H1 (cell line): Measurements from ENCODE around the gene TNFAIP2. TPM values are rescaled to one million over a fixed set of nuclear protein-coding genes. Genes with fewer than 3 reads are reported as not detected.

ENCODE experiments used
- CTCF ChIA-PET: fragments of 300-600 bp; sonication (Branson Sonifier 250); formaldehyde crosslinking; loops from one replicate; lab custom pipeline; 2021; ENCODE audit not compliant: partially characterized antibody; lab: Charles Lee
- POLR2A ChIA-PET: fragments of 300-600 bp; sonication (Branson Sonifier 250); formaldehyde crosslinking; loops from one replicate; lab custom pipeline; 2021; ENCODE audit warnings: inconsistent platforms; ENCODE audit not compliant: partially characterized antibody; lab: Charles Lee
- DNase-seq, 2 experiments: peaks; one replicate each; pipeline versions ENCODE4 v3.0.0 to v3.0.0-alpha.2; 2010 to 2022; ENCODE audit warnings: low spot score in 2 of 2, low read depth in 1 of 2, mixed read lengths in 1 of 2
- FAIRE-seq: peaks from 2 replicates; lab custom pipeline; 2011; peaks lifted over from hg19 to GRCh38; lab: Jason Lieb, UNC
- H2AFZ ChIP-seq: 2 replicates; pipeline ENCODE4 v1.8.1; 2012; ENCODE audit warnings: low read length, inconsistent platforms
- H2AK5ac ChIP-seq: 2 replicates; pipeline ENCODE4 v1.6.1; 2013; ENCODE audit warnings: low read depth, low read length
- H2BK120ac ChIP-seq: replicated peaks from 2 replicates; pipeline ENCODE3; 2013; ENCODE audit warnings: low read depth, low read length, inconsistent platforms
- H2BK12ac ChIP-seq: 2 replicates; pipeline ENCODE4 v1.6.1; 2013; ENCODE audit warnings: low read depth, low read length
- H2BK15ac ChIP-seq: 2 replicates; pipeline ENCODE4 v1.6.1; 2013; ENCODE audit warnings: low read length
- H2BK20ac ChIP-seq: 2 replicates; pipeline ENCODE4 v1.6.1; 2013; ENCODE audit warnings: low read length
- H2BK5ac ChIP-seq: 2 replicates; pipeline ENCODE4 v1.6.1; 2013; ENCODE audit warnings: low read depth, low read length
- H3K14ac ChIP-seq: 2 replicates; pipeline ENCODE4 v1.6.1; 2013; ENCODE audit warnings: inconsistent platforms; ENCODE audit not compliant: insufficient read length
- H3K18ac ChIP-seq: 2 replicates; pipeline ENCODE4 v1.6.1; 2013; ENCODE audit warnings: low read length; ENCODE audit errors: extremely low read depth
- H3K23ac ChIP-seq: 2 replicates; pipeline ENCODE4 v1.6.1; 2013; ENCODE audit warnings: inconsistent platforms; ENCODE audit not compliant: insufficient read length
- H3K23me2 ChIP-seq: 2 replicates; pipeline ENCODE4 v1.6.1; 2013; ENCODE audit warnings: low read depth, low read length
- H3K27ac ChIP-seq: 2 replicates; pipeline ENCODE4 v1.6.1; 2011; ENCODE audit warnings: low read depth, low read length, inconsistent platforms
- H3K27me3 ChIP-seq, 4 experiments: replicated peaks in 1 of 4; 1 replicate in 1 of 4; 2 replicates in 3 of 4; pipeline versions ENCODE4 v1.6.1 to v1.8.1; 2011 to 2013; ENCODE audit warnings: low read length in 3 of 4, mild to moderate bottlenecking in 3 of 4, inconsistent platforms in 2 of 4, mixed read lengths in 2 of 4, moderate library complexity in 1 of 4; ENCODE audit not compliant: control insufficient read depth in 3 of 4, insufficient read depth in 3 of 4; ENCODE audit errors: extremely low read depth in 1 of 4
- H3K36me3 ChIP-seq, 4 experiments: 2 replicates each; pipeline versions ENCODE4 v1.6.1 to v1.8.1; 2011 to 2013; ENCODE audit warnings: mild to moderate bottlenecking in 4 of 4, low read length in 3 of 4, moderate library complexity in 2 of 4, control low read depth in 1 of 4, inconsistent platforms in 1 of 4; ENCODE audit not compliant: insufficient read depth in 4 of 4, control insufficient read depth in 2 of 4
- H3K4ac ChIP-seq: replicated peaks from 2 replicates; pipeline ENCODE3; 2013; ENCODE audit warnings: low read length, low read depth, mixed read lengths, inconsistent platforms; ENCODE audit not compliant: insufficient read length
- H3K4me1 ChIP-seq, 4 experiments: replicated peaks in 1 of 4; 1 replicate in 1 of 4; 2 replicates in 3 of 4; pipeline versions ENCODE4 v1.6.1 to v1.8.1; 2011 to 2013; ENCODE audit warnings: low read length in 3 of 4, inconsistent platforms in 2 of 4, mixed read lengths in 1 of 4; ENCODE audit not compliant: insufficient read depth in 4 of 4, control insufficient read depth in 3 of 4
- H3K4me2 ChIP-seq, 2 experiments: 2 replicates each; pipeline versions ENCODE4 v1.6.1 to v1.8.1; 2011 to 2013; ENCODE audit warnings: low read depth in 2 of 2, low read length in 2 of 2, control low read depth in 1 of 2, inconsistent platforms in 1 of 2, mild to moderate bottlenecking in 1 of 2; ENCODE audit not compliant: insufficient read depth in 1 of 2
- H3K4me3 ChIP-seq, 4 experiments: fragments of 200-600, 300-600 bp in 1 of 4; sonication (generic), shearing (Covaris generic), sonication (Bioruptor Twin) in 1 of 4; 2 replicates each; pipeline versions ENCODE4 v1.5.1 to v1.8.1; 2011 to 2016; ENCODE audit warnings: low read length in 4 of 4, low read depth in 3 of 4, control low read depth in 2 of 4, inconsistent platforms in 2 of 4, mild to moderate bottlenecking in 2 of 4, mixed read lengths in 1 of 4, moderate library complexity in 1 of 4; ENCODE audit not compliant: insufficient read depth in 2 of 4; ENCODE audit errors: extremely low read depth in 1 of 4
- H3K56ac ChIP-seq: replicated peaks from 2 replicates; pipeline ENCODE3; 2013; ENCODE audit warnings: low read depth, mild to moderate bottlenecking, mixed read lengths, low read length, inconsistent platforms; ENCODE audit not compliant: insufficient read length
- H3K79me1 ChIP-seq: 2 replicates; pipeline ENCODE4 v1.6.1; 2013; ENCODE audit warnings: low read depth, low read length, control low read depth
- H3K79me2 ChIP-seq, 2 experiments: 2 replicates each; pipeline versions ENCODE4 v1.6.1 to v1.8.1; 2012 to 2013; ENCODE audit warnings: low read length in 2 of 2, mild to moderate bottlenecking in 2 of 2, inconsistent platforms in 1 of 2; ENCODE audit not compliant: insufficient read depth in 2 of 2, control insufficient read depth in 1 of 2
- H3K9ac ChIP-seq, 4 experiments: replicated peaks in 1 of 4; 1 replicate in 1 of 4; 2 replicates in 3 of 4; pipeline versions ENCODE4 v1.6.1 to v1.8.1; 2011 to 2013; ENCODE audit warnings: low read depth in 3 of 4, low read length in 3 of 4, control low read depth in 2 of 4, mild to moderate bottlenecking in 2 of 4, moderate library complexity in 2 of 4, inconsistent platforms in 1 of 4; ENCODE audit errors: extremely low read depth in 1 of 4
- H3K9me3 ChIP-seq, 2 experiments: 2 replicates each; pipeline versions ENCODE4 v1.6.1 to v1.8.1; 2012 to 2013; ENCODE audit warnings: mild to moderate bottlenecking in 2 of 2, moderate library complexity in 2 of 2, control low read depth in 1 of 2, inconsistent platforms in 1 of 2, low read depth in 1 of 2, low read length in 1 of 2, mixed read lengths in 1 of 2; ENCODE audit not compliant: insufficient read depth in 2 of 2
- H4K20me1 ChIP-seq, 2 experiments: replicated peaks in 1 of 2; 2 replicates each; pipeline versions ENCODE3 to v1.8.1; 2011 to 2013; ENCODE audit warnings: inconsistent platforms in 2 of 2, low read length in 2 of 2, mild to moderate bottlenecking in 1 of 2; ENCODE audit not compliant: insufficient read depth in 2 of 2, control insufficient read depth in 1 of 2
- H4K5ac ChIP-seq: 2 replicates; pipeline ENCODE4 v1.6.1; 2013; ENCODE audit warnings: low read length, low read depth, mixed read lengths, inconsistent platforms; ENCODE audit not compliant: insufficient read length
- H4K8ac ChIP-seq: 2 replicates; pipeline ENCODE4 v1.8.0; 2013; ENCODE audit warnings: mild to moderate bottlenecking, moderate library complexity, low read length, inconsistent platforms; ENCODE audit not compliant: insufficient read depth; ENCODE audit errors: extremely low read depth
- H4K91ac ChIP-seq: replicated peaks from 2 replicates; pipeline ENCODE3; 2013; ENCODE audit warnings: low read length, mixed read lengths, inconsistent platforms; ENCODE audit not compliant: insufficient read length
- CBX8 ChIP-seq: fragments of 300-800, 300-1000 bp; sonication (generic); IDR thresholded peaks from 2 replicates; pipeline ENCODE4 v1.7.1; 2016; ENCODE audit warnings: low read depth, low read length, borderline replicate concordance
- CTBP2 ChIP-seq: IDR thresholded peaks from 2 replicates; pipeline ENCODE4 v1.7.0; 2011; ENCODE audit warnings: borderline replicate concordance, mild to moderate bottlenecking, moderate library complexity, mixed read lengths, low read length; ENCODE audit not compliant: insufficient read depth, insufficient read length
- FOSL1 ChIP-seq: IDR thresholded peaks from 2 replicates; pipeline ENCODE4 v1.6.1; 2011; ENCODE audit warnings: mild to moderate bottlenecking, low read depth, low read length, moderate library complexity; ENCODE audit not compliant: insufficient read depth
- GABPA ChIP-seq: IDR thresholded peaks from 2 replicates; pipeline ENCODE4 v1.6.1; 2011; ENCODE audit warnings: mild to moderate bottlenecking, low read length, moderate library complexity, borderline replicate concordance; ENCODE audit not compliant: insufficient read depth
- POLR2A ChIP-seq, 2 experiments: IDR thresholded peaks; 1 replicate in 1 of 2; 2 replicates in 1 of 2; pipeline ENCODE4 v1.6.1; 2011; ENCODE audit warnings: low read depth in 2 of 2, low read length in 2 of 2, mild to moderate bottlenecking in 2 of 2; ENCODE audit errors: control extremely low read depth in 1 of 2
- RAD21 ChIP-seq, 2 experiments: IDR thresholded peaks in 1 of 2; conservative IDR thresholded peaks in 1 of 2; 2 replicates each; pipeline ENCODE4 v1.6.1; 2011; ENCODE audit warnings: low read depth in 2 of 2, low read length in 2 of 2, improper control_type of control experiment in 1 of 2, inconsistent platforms in 1 of 2, mild to moderate bottlenecking in 1 of 2, moderate library complexity in 1 of 2
- SUZ12 ChIP-seq: fragments of 200-600 bp; sonication (generic); IDR thresholded peaks from 2 replicates; pipeline ENCODE4 v1.6.1; 2012; ENCODE audit warnings: mild to moderate bottlenecking, inconsistent platforms, low read length, moderate library complexity, mixed read lengths
- WGBS, 2 experiments: shearing (Covaris generic) in 1 of 2; methylation state at CpG; one replicate each; pipeline versions ENCODE4 v1.1.6 to v1.1.7; 2013 to 2015; ENCODE audit warnings: low lambda C conversion rate in 2 of 2, mixed read lengths in 2 of 2, inconsistent platforms in 1 of 2, low coverage in 1 of 2, missing lambda C conversion rate in 1 of 2; ENCODE audit not compliant: insufficient replicate concordance in 2 of 2, insufficient coverage in 1 of 2, insufficient read length in 1 of 2; ENCODE audit errors: extremely low coverage in 1 of 2, missing lambda C conversion rate in 1 of 2; 5-methylcytosine and 5-hydroxymethylcytosine counted together
- polyA plus RNA-seq, 7 experiments: library from polyadenylated mRNA; depleted of rRNA in 3 of 7; stranded (reverse) in 5 of 7; unstranded in 2 of 7; fragments of >200 nt in 5 of 7; fragments of 200-250 nt in 2 of 7; gene quantifications; 1 replicate in 5 of 7; 2 replicates in 1 of 7; 4 replicates in 1 of 7; pipeline versions ENCODE4 v1.2.1 to v1.2.3, GENCODE V29; 2011 to 2013; ENCODE audit warnings: missing spikeins in 2 of 7, mixed read lengths in 2 of 7
- total RNA-seq: library from RNA; stranded (reverse); fragmentation: NEBNext Ultra II Directional; extraction: Animal tissue kit (Norgen Biotek cat#: 25700); gene quantifications from 2 replicates; pipeline ENCODE4 v1.2.1, GENCODE V29; 2021
- TF ChIP-seq, protein P1 (sequence below): IDR thresholded peaks from 2 replicates; pipeline ENCODE4 v1.6.1; 2012; ENCODE audit warnings: low read length, inconsistent platforms

Gene TNFAIP2
- total and polyA plus RNA-seq, 2 of the 8 experiments (the other 6 are each of a cell fraction or from before 2014, with no cell fraction given): 28.3 to 34.5 TPM

GRCh38 chr14:103133210-103134140, 10.2 kb downstream of the TNFAIP2 start:
- Histone ChIP-seq H3K14ac (no peak overlapping the region), H4K91ac (no peak overlapping the region), H3K27me3 (peaks cover 0 to 7% (median 4%) of the 10 kb centered on the region in 4 experiments; a peak in 4 of 7 replicates), H3K79me2 (no peaks in the 10 kb centered on the region), H3K23ac (no peak overlapping the region), H2BK120ac (no peak overlapping the region), H3K4me3 (no peak overlapping the region), H2AFZ (no peak overlapping the region), H3K23me2 (peaks cover 5% of the 10 kb centered on the region; the same call in 1 of the 2 replicates), H2BK5ac (peak overlapping the region; percentile 55; the same call in 1 of the 2 replicates), H3K4me1 (peaks cover 0 to 11% (median 6%) of the 10 kb centered on the region in 4 experiments; a peak in 5 of 7 replicates), H3K56ac (no peak overlapping the region), H2BK12ac (no peak overlapping the region), H2AK5ac (peak overlapping the region; percentile 54; the same call in 1 of the 2 replicates), H3K79me1 (no peaks in the 10 kb centered on the region), H3K36me3 (peaks cover 3 to 14% (median 7%) of the 10 kb centered on the region in 4 experiments; a peak in 6 of 8 replicates), H2BK20ac (no peak overlapping the region), H3K9ac (no peak overlapping the region), H3K4me2 (no peak overlapping the region), H3K18ac (no peak overlapping the region), H3K27ac (no peak overlapping the region), H4K8ac (no peak overlapping the region), H3K9me3 (no peaks in the 10 kb centered on the region), H2BK15ac (no peak overlapping the region), H3K4ac (no peak overlapping the region), H4K20me1 (peaks cover 0 to 6% of the 10 kb centered on the region in 2 experiments), H4K5ac (no peak overlapping the region)
- FAIRE-seq (no peak), DNase-seq (no peak)
- WGBS, 2 experiments: 94% methylated on average over 25 of the region's 25 CpGs; no CpG with 5 or more reads in 1 of the 2 experiments
- ChIA-PET POLR2A (interaction anchor here (1.1 kb wide), 1 partner anchor 28 kb away, joined by 3 read pairs; no protein-coding TSS in a partner anchor), CTCF (interaction anchor here (0.7 to 10.5 kb wide), 8 partner anchors 9 to 159 kb away, joined by 3 to 147 read pairs (median 4); partner anchors contain the start of gene TNFAIP2)
- no peak for TF ChIP-seq GABPA
- no peak for TF ChIP-seq POLR2A (IDR thresholded peaks at IDR 0.05; ENCODE audit: control extremely low read depth in 1 of 2, low read depth in 2 of 2, low read length in 2 of 2)
- TF ChIP-seq FOSL1: no peak
- no peak for TF ChIP-seq SUZ12
- TF ChIP-seq CBX8: no peak
- TF ChIP-seq RAD21 (IDR thresholded peaks at IDR 0.05 in 1 of 2, conservative IDR thresholded peaks at IDR 0.05 in 1 of 2; ENCODE audit: low read depth in 2 of 2, low read length in 2 of 2): no peak
- TF ChIP-seq, protein P1, sequence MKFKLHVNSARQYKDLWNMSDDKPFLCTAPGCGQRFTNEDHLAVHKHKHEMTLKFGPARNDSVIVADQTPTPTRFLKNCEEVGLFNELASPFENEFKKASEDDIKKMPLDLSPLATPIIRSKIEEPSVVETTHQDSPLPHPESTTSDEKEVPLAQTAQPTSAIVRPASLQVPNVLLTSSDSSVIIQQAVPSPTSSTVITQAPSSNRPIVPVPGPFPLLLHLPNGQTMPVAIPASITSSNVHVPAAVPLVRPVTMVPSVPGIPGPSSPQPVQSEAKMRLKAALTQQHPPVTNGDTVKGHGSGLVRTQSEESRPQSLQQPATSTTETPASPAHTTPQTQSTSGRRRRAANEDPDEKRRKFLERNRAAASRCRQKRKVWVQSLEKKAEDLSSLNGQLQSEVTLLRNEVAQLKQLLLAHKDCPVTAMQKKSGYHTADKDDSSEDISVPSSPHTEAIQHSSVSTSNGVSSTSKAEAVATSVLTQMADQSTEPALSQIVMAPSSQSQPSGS: no peak
- no peak for TF ChIP-seq CTBP2
